Glutamatergic neuron (in vitro differentiated cells): ENCODE measurements around the gene ZNF276. TPM values are rescaled to one million over a fixed set of nuclear protein-coding genes. Genes with fewer than 3 reads are reported as not detected.

ENCODE experiments used
- DNase-seq: peaks from one replicate; pipeline ENCODE4 v3.0.0; 2022
- H3K27ac Mint-ChIP-seq: one replicate; pipeline ENCODE4 v1.8.0; 2020; ENCODE audit warnings: mild to moderate bottlenecking, mixed read lengths, inconsistent platforms; ENCODE audit not compliant: unreplicated experiment
- H3K27me3 Mint-ChIP-seq: one replicate; pipeline ENCODE4 v1.8.0; 2020; ENCODE audit warnings: mild to moderate bottlenecking, moderate library complexity, mixed read lengths, inconsistent platforms; ENCODE audit not compliant: unreplicated experiment
- H3K36me3 Mint-ChIP-seq: one replicate; pipeline ENCODE4 v1.8.0; 2020; ENCODE audit warnings: mild to moderate bottlenecking, mixed read lengths, inconsistent platforms; ENCODE audit not compliant: unreplicated experiment
- H3K4me1 Mint-ChIP-seq: one replicate; pipeline ENCODE4 v1.8.0; 2020; ENCODE audit warnings: mild to moderate bottlenecking, low read depth, mixed read lengths, inconsistent platforms; ENCODE audit not compliant: unreplicated experiment
- H3K4me3 Mint-ChIP-seq: one replicate; pipeline ENCODE4 v1.8.0; 2020; ENCODE audit warnings: mild to moderate bottlenecking, mixed read lengths, inconsistent platforms; ENCODE audit not compliant: unreplicated experiment
- H3K9me3 Mint-ChIP-seq: one replicate; pipeline ENCODE4 v1.8.0; 2020; ENCODE audit warnings: mild to moderate bottlenecking, moderate library complexity, mixed read lengths, inconsistent platforms; ENCODE audit not compliant: unreplicated experiment
- total RNA-seq: library from RNA; stranded (reverse); fragmentation: NEBNext Ultra II Directional; extraction: Animal tissue kit (Norgen Biotek cat#: 25700); gene quantifications from one replicate; pipeline ENCODE4 v1.2.1, GENCODE V29; 2021; ENCODE audit not compliant: unreplicated experiment
- TF ChIP-seq, protein P1 (sequence below): fragments of 200-600 bp; sonication (generic); IDR thresholded peaks from one replicate; pipeline ENCODE4 v1.5.0; 2021; ENCODE audit not compliant: partially characterized antibody, unreplicated experiment

Gene ZNF276
- total RNA-seq, 1 donor from 2014 or later: 20.8 TPM

DNA sequence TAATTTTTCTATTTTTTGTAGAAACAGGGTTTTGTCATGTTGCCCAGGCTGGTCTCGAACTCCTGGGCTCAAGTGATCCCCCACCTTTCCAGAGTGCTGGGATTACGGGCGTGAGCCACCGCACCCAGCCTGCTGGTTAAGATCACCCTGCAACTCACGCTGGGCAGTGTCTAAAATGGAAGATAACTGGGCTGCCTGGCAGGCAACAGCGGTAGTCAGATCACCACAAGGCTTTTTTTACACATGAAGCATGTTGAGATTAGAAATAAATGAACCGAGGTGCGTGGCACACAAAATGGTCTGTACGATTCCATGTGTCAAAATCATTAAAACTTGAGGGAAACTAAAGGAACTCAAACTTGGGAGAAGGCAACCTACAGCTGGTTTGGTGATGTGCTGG, 26.7 kb downstream of the ZNF276 start:
- DNase-seq: no peak
- TF ChIP-seq, protein P1, sequence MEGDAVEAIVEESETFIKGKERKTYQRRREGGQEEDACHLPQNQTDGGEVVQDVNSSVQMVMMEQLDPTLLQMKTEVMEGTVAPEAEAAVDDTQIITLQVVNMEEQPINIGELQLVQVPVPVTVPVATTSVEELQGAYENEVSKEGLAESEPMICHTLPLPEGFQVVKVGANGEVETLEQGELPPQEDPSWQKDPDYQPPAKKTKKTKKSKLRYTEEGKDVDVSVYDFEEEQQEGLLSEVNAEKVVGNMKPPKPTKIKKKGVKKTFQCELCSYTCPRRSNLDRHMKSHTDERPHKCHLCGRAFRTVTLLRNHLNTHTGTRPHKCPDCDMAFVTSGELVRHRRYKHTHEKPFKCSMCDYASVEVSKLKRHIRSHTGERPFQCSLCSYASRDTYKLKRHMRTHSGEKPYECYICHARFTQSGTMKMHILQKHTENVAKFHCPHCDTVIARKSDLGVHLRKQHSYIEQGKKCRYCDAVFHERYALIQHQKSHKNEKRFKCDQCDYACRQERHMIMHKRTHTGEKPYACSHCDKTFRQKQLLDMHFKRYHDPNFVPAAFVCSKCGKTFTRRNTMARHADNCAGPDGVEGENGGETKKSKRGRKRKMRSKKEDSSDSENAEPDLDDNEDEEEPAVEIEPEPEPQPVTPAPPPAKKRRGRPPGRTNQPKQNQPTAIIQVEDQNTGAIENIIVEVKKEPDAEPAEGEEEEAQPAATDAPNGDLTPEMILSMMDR: no peak
- H3K36me3 Mint-ChIP-seq: no peaks in the 10 kb centered on the region
- H3K4me3 Mint-ChIP-seq: no peak overlapping the region
- H3K9me3 Mint-ChIP-seq: peaks cover 3% of the 10 kb centered on the region
- no peaks in the 10 kb centered on the region for H3K4me1 Mint-ChIP-seq
- no peak overlapping the region for H3K27ac Mint-ChIP-seq
- no peaks in the 10 kb centered on the region for H3K27me3 Mint-ChIP-seq

DNA sequence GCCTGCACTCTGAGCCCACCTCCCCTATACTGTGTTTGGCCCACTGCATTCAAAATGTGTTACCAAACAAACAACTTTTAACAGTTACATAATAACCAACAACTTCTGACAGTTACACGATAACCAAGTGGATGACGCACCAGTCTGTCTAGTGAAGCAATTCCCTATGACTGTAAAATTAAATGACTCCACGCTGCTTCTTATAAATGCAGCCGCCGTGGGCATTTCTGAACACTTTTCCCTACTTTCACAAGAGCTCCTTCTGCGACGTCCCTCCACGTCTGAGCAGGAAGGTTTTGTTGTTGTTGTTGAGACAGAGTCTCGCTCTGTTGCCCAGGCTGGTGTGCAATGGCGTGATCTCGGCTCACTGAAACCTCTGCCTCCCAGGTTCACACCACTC, 27.6 kb downstream of the ZNF276 start:
- no peak for DNase-seq
- Mint-ChIP-seq H3K4me1 (no peaks in the 10 kb centered on the region), H3K27ac (no peak overlapping the region), H3K36me3 (no peaks in the 10 kb centered on the region), H3K9me3 (peaks cover 3% of the 10 kb centered on the region), H3K27me3 (no peaks in the 10 kb centered on the region), H3K4me3 (no peak overlapping the region)
- TF ChIP-seq, protein P1: no peak

DNA sequence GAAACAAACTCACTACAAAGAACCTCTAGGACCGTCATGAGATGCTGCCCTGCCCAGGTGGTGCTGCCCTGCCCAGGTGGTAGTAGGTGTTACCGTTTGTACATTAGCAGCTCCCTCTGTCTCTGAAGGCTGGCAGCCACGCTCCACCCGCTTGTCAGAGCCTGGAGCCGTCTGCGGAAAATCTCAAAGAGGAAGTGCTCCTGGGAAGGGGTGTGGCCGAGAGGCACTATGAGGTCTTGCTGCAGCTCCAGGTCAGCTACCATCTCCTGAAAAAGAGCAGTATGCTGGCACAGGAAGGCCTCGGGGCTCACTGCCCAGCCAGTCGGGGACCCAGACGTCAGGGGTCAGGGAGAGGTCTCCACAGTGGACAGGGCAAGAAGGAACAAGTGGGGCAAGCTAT, 28.3 kb downstream of the ZNF276 start:
- no peak for DNase-seq
- Mint-ChIP-seq H3K4me3 (no peak overlapping the region), H3K36me3 (no peaks in the 10 kb centered on the region), H3K4me1 (no peaks in the 10 kb centered on the region), H3K27ac (no peak overlapping the region), H3K27me3 (no peaks in the 10 kb centered on the region), H3K9me3 (peaks cover 3% of the 10 kb centered on the region)
- TF ChIP-seq, protein P1: no peak

DNA sequence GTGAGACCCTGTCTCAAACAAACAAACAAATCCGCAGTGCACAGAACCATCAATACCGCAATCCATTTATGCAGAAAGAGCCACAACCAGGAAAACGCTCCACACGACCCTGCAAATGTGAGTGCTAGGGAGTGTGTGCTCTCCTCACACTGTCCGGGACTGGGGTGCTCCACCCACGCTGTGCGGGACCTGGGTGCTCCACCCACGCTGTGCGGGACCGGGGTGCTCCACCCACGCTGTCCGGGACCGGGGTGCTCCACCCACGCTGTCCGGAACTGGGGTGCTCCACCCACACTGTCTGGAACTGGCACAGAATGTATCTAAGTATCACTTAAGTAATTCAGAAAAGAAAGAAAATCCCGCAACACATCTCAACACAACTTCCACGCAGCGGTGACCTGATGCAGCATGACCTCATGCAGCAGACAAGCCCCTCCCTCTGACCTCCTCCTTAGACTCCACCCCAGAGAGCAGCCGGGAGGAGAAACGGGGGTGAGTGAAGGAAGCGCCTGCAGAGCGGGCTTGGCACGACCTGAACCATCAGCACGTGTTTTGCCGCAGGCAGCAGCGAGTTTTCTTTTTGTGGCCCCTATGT, 38.5 kb downstream of the ZNF276 start:
- TF ChIP-seq, protein P1: no peak
- DNase-seq: no peak
- H3K36me3 Mint-ChIP-seq: no peaks in the 10 kb centered on the region
- H3K27me3 Mint-ChIP-seq: peaks cover 3% of the 10 kb centered on the region
- H3K9me3 Mint-ChIP-seq: no peaks in the 10 kb centered on the region
- no peak overlapping the region for H3K27ac Mint-ChIP-seq
- no peak overlapping the region for H3K4me3 Mint-ChIP-seq
- H3K4me1 Mint-ChIP-seq: no peaks in the 10 kb centered on the region

DNA sequence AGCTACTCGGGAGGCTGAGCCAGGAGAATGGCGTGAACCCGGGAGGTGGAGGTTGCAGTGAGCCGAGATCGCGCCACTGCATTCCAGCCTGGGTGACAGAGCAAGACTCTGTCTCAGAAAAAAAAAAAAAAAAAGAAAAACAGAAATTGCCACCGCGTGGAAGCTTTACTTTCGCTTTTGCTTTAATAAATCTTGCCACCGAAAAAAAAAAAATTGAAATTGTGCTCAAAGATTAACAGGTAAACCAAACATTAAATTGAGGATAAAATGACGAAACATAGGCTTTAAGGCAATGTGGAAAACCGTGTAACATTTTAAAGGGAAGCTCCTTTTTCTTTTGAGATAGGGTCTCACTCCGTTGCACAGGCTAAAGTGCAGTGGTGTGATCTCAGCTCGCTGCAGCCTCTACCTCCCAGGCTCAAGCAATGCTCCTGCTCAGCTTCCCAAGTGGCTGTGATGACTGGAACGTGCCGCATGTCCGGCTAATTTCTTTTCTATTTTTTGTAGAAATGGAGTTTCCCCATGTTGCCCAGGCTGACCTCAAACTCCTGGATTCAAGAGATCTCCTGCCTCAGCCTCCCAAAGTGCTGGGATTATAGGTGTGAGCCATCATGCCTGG, 40.1 kb downstream of the ZNF276 start:
- DNase-seq: no peak
- H3K4me1 Mint-ChIP-seq: no peaks in the 10 kb centered on the region
- H3K9me3 Mint-ChIP-seq: no peaks in the 10 kb centered on the region
- H3K27me3 Mint-ChIP-seq: peaks cover 2% of the 10 kb centered on the region
- no peaks in the 10 kb centered on the region for H3K36me3 Mint-ChIP-seq
- TF ChIP-seq, protein P1: no peak
- no peak overlapping the region for H3K4me3 Mint-ChIP-seq
- H3K27ac Mint-ChIP-seq: no peak overlapping the region
